HepG2 (cell line): ENCODE measurements around the gene KRTAP1-4. TPM values are rescaled to one million over a fixed set of nuclear protein-coding genes. Genes with fewer than 3 reads are reported as not detected.

Experiments used
- BRCA1 ChIP-seq: sonication (generic); formaldehyde crosslinking; IDR thresholded peaks from 2 replicates; pipeline ENCODE4 v1.4.0; 2020; ENCODE audit warnings: missing genetic modification reagents
- CREB1 ChIP-seq, 2 experiments: fragments of 450-650 bp in 1 of 2; IDR thresholded peaks; 2 replicates each; pipeline ENCODE4 v1.6.1; 2016 to 2017; ENCODE audit warnings: control low read depth in 1 of 2, mild to moderate bottlenecking in 1 of 2, missing compliant biosample characterization in 1 of 2, missing genetic modification characterization in 1 of 2
- DPF2 ChIP-seq: sonication (generic); formaldehyde crosslinking; IDR thresholded peaks from 2 replicates; pipeline ENCODE4 v1.4.0; 2020; ENCODE audit warnings: mild to moderate bottlenecking, low read depth, missing genetic modification reagents, borderline replicate concordance
- ELF3 ChIP-seq: IDR thresholded peaks from 2 replicates; pipeline ENCODE4 v1.6.1; 2016; ENCODE audit warnings: missing genetic modification reagents, missing compliant biosample characterization
- FOSL1 ChIP-seq: sonication (generic); formaldehyde crosslinking; IDR thresholded peaks from 2 replicates; pipeline ENCODE4 v1.9.0; 2021; ENCODE audit warnings: missing genetic modification reagents, borderline replicate concordance
- HOXA3 ChIP-seq: sonication (generic); formaldehyde crosslinking; IDR thresholded peaks from 2 replicates; pipeline ENCODE4 v1.5.0; 2020; ENCODE audit warnings: missing genetic modification reagents
- ISL2 ChIP-seq: sonication (generic); formaldehyde crosslinking; IDR thresholded peaks from 2 replicates; pipeline ENCODE4 v1.5.0; 2020; ENCODE audit warnings: missing genetic modification reagents
- MEIS2 ChIP-seq: sonication (generic); formaldehyde crosslinking; IDR thresholded peaks from 2 replicates; pipeline ENCODE4 v1.9.0; 2021; ENCODE audit warnings: mild to moderate bottlenecking, missing genetic modification reagents
- MIER2 ChIP-seq: IDR thresholded peaks from 2 replicates; pipeline ENCODE4 v1.6.1; 2016; ENCODE audit warnings: missing biosample characterization, missing genetic modification reagents
- MTF2 ChIP-seq: sonication (generic); formaldehyde crosslinking; IDR thresholded peaks from 2 replicates; pipeline ENCODE4 v1.5.0; 2020; ENCODE audit warnings: missing genetic modification reagents, borderline replicate concordance
- NCOR1 ChIP-seq: fragments of 200-600 bp; sonication (generic); IDR thresholded peaks from 2 replicates; pipeline ENCODE4 v1.7.0; 2017; ENCODE audit warnings: antibody characterized with exemption, low read length, borderline replicate concordance
- NFIC ChIP-seq: IDR thresholded peaks from 2 replicates; pipeline ENCODE4 v1.6.1; 2012; ENCODE audit warnings: mild to moderate bottlenecking, low read length, inconsistent platforms
- NONO ChIP-seq, 2 experiments: fragments of 450-650 bp in 1 of 2; sonication (generic) in 1 of 2; formaldehyde crosslinking in 1 of 2; IDR thresholded peaks in 1 of 2; conservative IDR thresholded peaks in 1 of 2; 2 replicates each; pipeline versions ENCODE4 v1.6.1 to v1.8.0; 2017 to 2022; ENCODE audit warnings: mild to moderate bottlenecking in 1 of 2, missing genetic modification reagents in 1 of 2, moderate library complexity in 1 of 2
- PLRG1 ChIP-seq: fragments of 450-650 bp; conservative IDR thresholded peaks from 2 replicates; pipeline ENCODE4 v1.6.1; 2016
- SOX13 ChIP-seq, 3 experiments: fragments of 450-650 bp in 1 of 3; sonication (generic) in 1 of 3; formaldehyde crosslinking in 1 of 3; IDR thresholded peaks in 2 of 3; conservative IDR thresholded peaks in 1 of 3; 2 replicates each; pipeline versions ENCODE4 v1.5.0 to v1.6.1; 2016 to 2020; ENCODE audit warnings: antibody characterized with exemption in 1 of 3, mild to moderate bottlenecking in 1 of 3, missing compliant biosample characterization in 1 of 3, missing genetic modification reagents in 1 of 3, moderate library complexity in 1 of 3
- YEATS2 ChIP-seq: sonication (generic); formaldehyde crosslinking; IDR thresholded peaks from 2 replicates; pipeline ENCODE4 v1.4.0; 2020; ENCODE audit warnings: missing genetic modification reagents, borderline replicate concordance
- ZKSCAN1 ChIP-seq: fragments of 150-350 bp; IDR thresholded peaks from 2 replicates; pipeline ENCODE4 v1.6.1; 2014; ENCODE audit warnings: low read length
- ZMYM4 ChIP-seq: sonication (generic); formaldehyde crosslinking; IDR thresholded peaks from 2 replicates; pipeline ENCODE4 v1.8.1; 2023; ENCODE audit warnings: mild to moderate bottlenecking, missing genetic modification reagents
- ZNF33A ChIP-seq: sonication (generic); formaldehyde crosslinking; IDR thresholded peaks from 2 replicates; pipeline ENCODE4 v1.5.1; 2020; ENCODE audit warnings: missing genetic modification reagents, mild to moderate bottlenecking, moderate library complexity, borderline replicate concordance
- ZNF446 ChIP-seq: sonication (generic); formaldehyde crosslinking; IDR thresholded peaks from 2 replicates; pipeline ENCODE4 v1.5.0; 2020; ENCODE audit warnings: mild to moderate bottlenecking, missing genetic modification reagents
- ZNF7 ChIP-seq: IDR thresholded peaks from 2 replicates; pipeline ENCODE4 v1.6.1; 2016; ENCODE audit warnings: missing biosample characterization, missing genetic modification reagents
- ZSCAN9 ChIP-seq: IDR thresholded peaks from 2 replicates; pipeline ENCODE4 v1.6.1; 2016; ENCODE audit warnings: borderline replicate concordance
- polyA plus RNA-seq, 8 experiments: library from polyadenylated mRNA; depleted of rRNA in 3 of 8; stranded (reverse) in 7 of 8; unstranded in 1 of 8; fragments of >200 nt; fragmentation: Illumina TruSeq in 4 of 8; extraction: Trizol in 4 of 8; gene quantifications; 2 replicates each; pipeline versions ENCODE4 v1.2.1 to v1.2.3, GENCODE V29; 2011 to 2016; ENCODE audit warnings: low read depth in 4 of 8, missing spikeins in 1 of 8, mixed read lengths in 1 of 8; ENCODE audit not compliant: insufficient read depth in 1 of 8
- total RNA-seq, 5 experiments: library from RNA; depleted of rRNA; stranded (reverse); fragments of >200 nt; fragmentation: Illumina TruSeq; extraction: Trizol; gene quantifications; 2 replicates each; pipeline ENCODE4 v1.2.3, GENCODE V29; 2016; ENCODE audit warnings: low read depth in 1 of 5
- TF ChIP-seq, protein P1 (sequence below): sonication (generic); formaldehyde crosslinking; IDR thresholded peaks from 2 replicates; pipeline ENCODE4 v1.4.0; 2020; ENCODE audit warnings: missing genetic modification reagents, borderline replicate concordance
- TF ChIP-seq, protein P2 (sequence below): sonication (generic); formaldehyde crosslinking; IDR thresholded peaks from 2 replicates; pipeline ENCODE4 v1.4.0; 2020; ENCODE audit warnings: missing genetic modification reagents, borderline replicate concordance

KRTAP1-4 gene
- total and polyA plus RNA-seq, 2 of the 13 experiments (the other 11 are each of a cell fraction or from before 2014, with no cell fraction given) = not detected

DNA sequence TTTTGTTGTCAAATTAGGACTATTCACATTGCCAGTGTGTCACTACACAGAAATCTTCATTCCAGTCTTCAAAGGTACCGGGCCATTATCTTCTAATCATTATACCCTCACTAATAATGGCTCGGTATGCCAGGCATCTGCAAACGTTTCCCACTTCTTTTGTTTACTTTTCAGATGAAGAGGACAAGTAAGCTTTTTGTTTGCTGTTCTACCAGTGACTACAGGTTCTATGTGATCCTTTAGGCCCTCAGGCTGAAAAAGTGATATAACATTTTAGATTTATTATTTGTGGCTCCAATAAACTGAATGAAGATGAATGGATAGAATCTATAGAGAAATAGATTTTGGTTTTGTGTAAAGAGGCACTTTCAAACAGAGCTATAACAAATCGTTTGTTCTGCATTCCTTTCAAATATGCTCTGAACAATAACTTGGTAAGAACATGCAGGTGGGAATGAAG is 20.7 kb downstream of the KRTAP1-4 start (continued):
- TF ChIP-seq ZNF446 (no peak), MTF2 (no peak), PLRG1 (no peak), SOX13 (IDR thresholded peaks at IDR 0.05) (peak; percentile 97), SOX13 (CRISPR knock-in tag; conservative IDR thresholded peaks at IDR 0.05 in 1 of 2, IDR thresholded peaks at IDR 0.05 in 1 of 2) (peak in 1 of 2 experiments; percentile 100; a peak in 2 of 4 replicates), ZSCAN9 (peak; percentile 53; the same call in 1 of the 2 replicates), ZNF33A (CRISPR knock-in tag) (no peak), NONO (IDR thresholded peaks at IDR 0.05) (no peak), NONO (CRISPR knock-in tag; conservative IDR thresholded peaks at IDR 0.05) (0 out of 2 replicates have a peak, but pooled peaks have one; percentile 12), MIER2 (CRISPR knock-in tag) (0 out of 2 replicates have a peak, but pooled peaks have one; percentile 42), YEATS2 (CRISPR knock-in tag) (no peak), ZNF7 (no peak), BRCA1 (CRISPR knock-in tag) (no peak; the same call in 1 of the 2 replicates), MEIS2 (CRISPR knock-in tag) (0 out of 2 replicates have a peak, but pooled peaks have one; percentile 29), NFIC (peak; percentile 93), FOSL1 (peak; percentile 37; the same call in 1 of the 2 replicates), HOXA3 (CRISPR knock-in tag) (0 out of 2 replicates have a peak, but pooled peaks have one; percentile 20), CREB1 (IDR thresholded peaks at IDR 0.05) (no peak; the same call in 1 of the 2 replicates), CREB1 (CRISPR knock-in tag; IDR thresholded peaks at IDR 0.05) (peak; percentile 73), ZKSCAN1 (no peak), ZMYM4 (peak; percentile 41; the same call in 1 of the 2 replicates), NCOR1 (peak; percentile 57; the same call in 1 of the 2 replicates), ISL2 (CRISPR knock-in tag) (peak; percentile 97), DPF2 (CRISPR knock-in tag) (peak; percentile 66; the same call in 1 of the 2 replicates), ELF3 (peak; percentile 75)
- TF ChIP-seq, protein P1, sequence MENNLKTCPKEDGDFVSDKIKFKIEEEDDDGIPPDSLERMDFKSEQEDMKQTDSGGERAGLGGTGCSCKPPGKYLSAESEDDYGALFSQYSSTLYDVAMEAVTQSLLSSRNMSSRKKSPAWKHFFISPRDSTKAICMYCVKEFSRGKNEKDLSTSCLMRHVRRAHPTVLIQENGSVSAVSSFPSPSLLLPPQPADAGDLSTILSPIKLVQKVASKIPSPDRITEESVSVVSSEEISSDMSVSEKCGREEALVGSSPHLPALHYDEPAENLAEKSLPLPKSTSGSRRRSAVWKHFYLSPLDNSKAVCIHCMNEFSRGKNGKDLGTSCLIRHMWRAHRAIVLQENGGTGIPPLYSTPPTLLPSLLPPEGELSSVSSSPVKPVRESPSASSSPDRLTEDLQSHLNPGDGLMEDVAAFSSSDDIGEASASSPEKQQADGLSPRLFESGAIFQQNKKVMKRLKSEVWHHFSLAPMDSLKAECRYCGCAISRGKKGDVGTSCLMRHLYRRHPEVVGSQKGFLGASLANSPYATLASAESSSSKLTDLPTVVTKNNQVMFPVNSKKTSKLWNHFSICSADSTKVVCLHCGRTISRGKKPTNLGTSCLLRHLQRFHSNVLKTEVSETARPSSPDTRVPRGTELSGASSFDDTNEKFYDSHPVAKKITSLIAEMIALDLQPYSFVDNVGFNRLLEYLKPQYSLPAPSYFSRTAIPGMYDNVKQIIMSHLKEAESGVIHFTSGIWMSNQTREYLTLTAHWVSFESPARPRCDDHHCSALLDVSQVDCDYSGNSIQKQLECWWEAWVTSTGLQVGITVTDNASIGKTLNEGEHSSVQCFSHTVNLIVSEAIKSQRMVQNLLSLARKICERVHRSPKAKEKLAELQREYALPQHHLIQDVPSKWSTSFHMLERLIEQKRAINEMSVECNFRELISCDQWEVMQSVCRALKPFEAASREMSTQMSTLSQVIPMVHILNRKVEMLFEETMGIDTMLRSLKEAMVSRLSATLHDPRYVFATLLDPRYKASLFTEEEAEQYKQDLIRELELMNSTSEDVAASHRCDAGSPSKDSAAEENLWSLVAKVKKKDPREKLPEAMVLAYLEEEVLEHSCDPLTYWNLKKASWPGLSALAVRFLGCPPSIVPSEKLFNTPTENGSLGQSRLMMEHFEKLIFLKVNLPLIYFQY (CRISPR knock-in tag) = peak; percentile 52; the same call in 1 of the 2 replicates
- TF ChIP-seq, protein P2, sequence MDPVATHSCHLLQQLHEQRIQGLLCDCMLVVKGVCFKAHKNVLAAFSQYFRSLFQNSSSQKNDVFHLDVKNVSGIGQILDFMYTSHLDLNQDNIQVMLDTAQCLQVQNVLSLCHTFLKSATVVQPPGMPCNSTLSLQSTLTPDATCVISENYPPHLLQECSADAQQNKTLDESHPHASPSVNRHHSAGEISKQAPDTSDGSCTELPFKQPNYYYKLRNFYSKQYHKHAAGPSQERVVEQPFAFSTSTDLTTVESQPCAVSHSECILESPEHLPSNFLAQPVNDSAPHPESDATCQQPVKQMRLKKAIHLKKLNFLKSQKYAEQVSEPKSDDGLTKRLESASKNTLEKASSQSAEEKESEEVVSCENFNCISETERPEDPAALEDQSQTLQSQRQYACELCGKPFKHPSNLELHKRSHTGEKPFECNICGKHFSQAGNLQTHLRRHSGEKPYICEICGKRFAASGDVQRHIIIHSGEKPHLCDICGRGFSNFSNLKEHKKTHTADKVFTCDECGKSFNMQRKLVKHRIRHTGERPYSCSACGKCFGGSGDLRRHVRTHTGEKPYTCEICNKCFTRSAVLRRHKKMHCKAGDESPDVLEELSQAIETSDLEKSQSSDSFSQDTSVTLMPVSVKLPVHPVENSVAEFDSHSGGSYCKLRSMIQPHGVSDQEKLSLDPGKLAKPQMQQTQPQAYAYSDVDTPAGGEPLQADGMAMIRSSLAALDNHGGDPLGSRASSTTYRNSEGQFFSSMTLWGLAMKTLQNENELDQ (CRISPR knock-in tag) = no peak
